ENCODE results near the gene ADO.

Gene ADO

GRCh38 chr10:62804356-62805230 is at the start of gene ADO:
Gene ADO, plus strand, starts transcription at chr10:62804720. Its CDS starts 340 bp downstream, at chr10:62805060.
- Histone ChIP-seq H3K9me3 (ENCODE audit: low read depth, low read length) (no peaks in the 10 kb centered on the region), H3K4me3 (peak within 1 kb of the TSS; percentile 82), H3K9ac (ENCODE audit: insufficient read length) (peak within 1 kb of the TSS; percentile 92), H3K27ac (peak within 1 kb of the TSS; percentile 95), H3K36me3 (ENCODE audit: insufficient read depth, low read length) (no peaks in the 10 kb centered on the region)
- peak; percentile 32 for DNase-seq (ENCODE audit: low read depth, low spot score)
- TF ChIP-seq POLR2AphosphoS5 (IDR thresholded peaks at IDR 0.05; ENCODE audit: borderline replicate concordance, low read depth, low read length), result no peak; the same call in 1 of the 2 replicates
- no peak for TF ChIP-seq EZH2 (IDR thresholded peaks at IDR 0.05)
- no peak for TF ChIP-seq FOXP2 (optimal IDR thresholded peaks at IDR 0.05; ENCODE audit: control extremely low read depth, extremely low read length, insufficient read depth)

- Histone ChIP-seq H3K27ac (no peak overlapping the region), H3K9ac (ENCODE audit: insufficient read length) (no peak overlapping the region), H3K36me3 (ENCODE audit: insufficient read depth, low read length) (no peaks in the 10 kb centered on the region), H3K4me3 (no peak overlapping the region), H3K9me3 (ENCODE audit: low read depth, low read length) (no peaks in the 10 kb centered on the region)
- TF ChIP-seq FOXP2 (optimal IDR thresholded peaks at IDR 0.05; ENCODE audit: control extremely low read depth, extremely low read length, insufficient read depth) (no peak), POLR2AphosphoS5 (IDR thresholded peaks at IDR 0.05; ENCODE audit: borderline replicate concordance, low read depth, low read length) (no peak), EZH2 (IDR thresholded peaks at IDR 0.05) (no peak)
- no peak for DNase-seq (ENCODE audit: low read depth, low spot score)
These were observed 49.6 kb upstream of the ADO start for GRCh38 chr10:62754963-62755362.

GRCh38 chr10:62755662-62756653 is 48.6 kb upstream of the ADO start:
- TF ChIP-seq FOXP2 (optimal IDR thresholded peaks at IDR 0.05; ENCODE audit: control extremely low read depth, extremely low read length, insufficient read depth) (no peak), EZH2 (IDR thresholded peaks at IDR 0.05) (no peak), POLR2AphosphoS5 (IDR thresholded peaks at IDR 0.05; ENCODE audit: borderline replicate concordance, low read depth, low read length) (no peak)

GRCh38 chr10:62759599-62760175 is 44.8 kb upstream of the ADO start:
- no peak overlapping the region for H3K4me3 ChIP-seq
- H3K27ac ChIP-seq, result no peak overlapping the region
- H3K9ac ChIP-seq (ENCODE audit: insufficient read length), result no peak overlapping the region
- no peak for DNase-seq (ENCODE audit: low read depth, low spot score)
- no peaks in the 10 kb centered on the region for H3K9me3 ChIP-seq (ENCODE audit: low read depth, low read length)
- no peak for TF ChIP-seq POLR2AphosphoS5 (IDR thresholded peaks at IDR 0.05; ENCODE audit: borderline replicate concordance, low read depth, low read length)
- TF ChIP-seq EZH2 (IDR thresholded peaks at IDR 0.05), result no peak
- no peak for TF ChIP-seq FOXP2 (optimal IDR thresholded peaks at IDR 0.05; ENCODE audit: control extremely low read depth, extremely low read length, insufficient read depth)
- H3K36me3 ChIP-seq (ENCODE audit: insufficient read depth, low read length), result no peaks in the 10 kb centered on the region

More at GRCh38 chr10:62755662-62756653, 48.6 kb upstream of the ADO start:
- no peaks in the 10 kb centered on the region for H3K9me3 ChIP-seq (ENCODE audit: low read depth, low read length)
- DNase-seq (ENCODE audit: low read depth, low spot score), result no peak
- H3K27ac ChIP-seq, result no peak overlapping the region
- no peak overlapping the region for H3K9ac ChIP-seq (ENCODE audit: insufficient read length)
- no peaks in the 10 kb centered on the region for H3K36me3 ChIP-seq (ENCODE audit: insufficient read depth, low read length)
- no peak overlapping the region for H3K4me3 ChIP-seq

GRCh38 chr10:62760401-62760800 is 44.1 kb upstream of the ADO start:
- no peak for TF ChIP-seq EZH2 (IDR thresholded peaks at IDR 0.05)
- no peak for TF ChIP-seq POLR2AphosphoS5 (IDR thresholded peaks at IDR 0.05; ENCODE audit: borderline replicate concordance, low read depth, low read length)
- no peak for TF ChIP-seq FOXP2 (optimal IDR thresholded peaks at IDR 0.05; ENCODE audit: control extremely low read depth, extremely low read length, insufficient read depth)
- no peak overlapping the region for H3K4me3 ChIP-seq
- no peak for DNase-seq (ENCODE audit: low read depth, low spot score)
- H3K36me3 ChIP-seq (ENCODE audit: insufficient read depth, low read length), result no peaks in the 10 kb centered on the region
- H3K9ac ChIP-seq (ENCODE audit: insufficient read length), result no peak overlapping the region
- H3K27ac ChIP-seq, result no peak overlapping the region
- H3K9me3 ChIP-seq (ENCODE audit: low read depth, low read length), result no peaks in the 10 kb centered on the region

GRCh38 chr10:62761115-62761514 is 43.4 kb upstream of the ADO start:
- no peak for TF ChIP-seq POLR2AphosphoS5 (IDR thresholded peaks at IDR 0.05; ENCODE audit: borderline replicate concordance, low read depth, low read length)
- TF ChIP-seq EZH2 (IDR thresholded peaks at IDR 0.05), result no peak
- TF ChIP-seq FOXP2 (optimal IDR thresholded peaks at IDR 0.05; ENCODE audit: control extremely low read depth, extremely low read length, insufficient read depth), result no peak
- no peak overlapping the region for H3K27ac ChIP-seq

GRCh38 chr10:62763155-62763554 is 41.4 kb upstream of the ADO start:
- TF ChIP-seq POLR2AphosphoS5 (IDR thresholded peaks at IDR 0.05; ENCODE audit: borderline replicate concordance, low read depth, low read length) (no peak), EZH2 (IDR thresholded peaks at IDR 0.05) (no peak)
- Histone ChIP-seq H3K9ac (ENCODE audit: insufficient read length) (no peak overlapping the region), H3K4me3 (no peak overlapping the region), H3K27ac (no peak overlapping the region), H3K36me3 (ENCODE audit: insufficient read depth, low read length) (no peaks in the 10 kb centered on the region), H3K9me3 (ENCODE audit: low read depth, low read length) (no peaks in the 10 kb centered on the region)
- no peak for DNase-seq (ENCODE audit: low read depth, low spot score)

More at GRCh38 chr10:62761115-62761514, 43.4 kb upstream of the ADO start:
- H3K4me3 ChIP-seq, result no peak overlapping the region
- H3K9ac ChIP-seq (ENCODE audit: insufficient read length), result no peak overlapping the region
- no peaks in the 10 kb centered on the region for H3K36me3 ChIP-seq (ENCODE audit: insufficient read depth, low read length)
- H3K9me3 ChIP-seq (ENCODE audit: low read depth, low read length), result no peaks in the 10 kb centered on the region
- DNase-seq (ENCODE audit: low read depth, low spot score), result no peak
